Activated T-helper 1 cell treated with anti-CD3 and anti-CD28 coated beads, Interleukin-12 subunit alpha, Interleukin-12 subunit beta, Interleukin-2, Interleukin-4 antibody, amounts not matched to agents 30 ng/mL and 10 ng/mL and 1 ng/mL, durations not matched to agents 14 hours and 24 hours and 36 hours (primary cell): ENCODE data around the gene RAP2A. TPM values are rescaled to one million over a fixed set of nuclear protein-coding genes. Genes with fewer than 3 reads are reported as not detected.

Experiments
- DNase-seq: peaks from one replicate; pipeline ENCODE4 v3.0.0; 2021; ENCODE audit warnings: low spot score
- H3K27ac Mint-ChIP-seq: one replicate; pipeline ENCODE4 v1.8.0; 2021; ENCODE audit warnings: mild to moderate bottlenecking, mixed read lengths
- H3K27me3 Mint-ChIP-seq: one replicate; pipeline ENCODE4 v1.8.0; 2022; ENCODE audit warnings: mild to moderate bottlenecking, moderate library complexity, mixed read lengths; ENCODE audit not compliant: insufficient read depth
- H3K36me3 Mint-ChIP-seq: one replicate; pipeline ENCODE4 v1.8.0; 2021; ENCODE audit warnings: low read depth, mixed read lengths
- H3K4me1 Mint-ChIP-seq: one replicate; pipeline ENCODE4 v1.8.0; 2021; ENCODE audit warnings: low read depth, mixed read lengths
- H3K4me3 Mint-ChIP-seq: one replicate; pipeline ENCODE4 v1.8.0; 2021; ENCODE audit warnings: mild to moderate bottlenecking, moderate library complexity, mixed read lengths
- H3K9me3 Mint-ChIP-seq: one replicate; pipeline ENCODE4 v1.8.0; 2021; ENCODE audit warnings: mixed read lengths
- intact Hi-C: fragments of 100-400 bp; cut with micrococcal nuclease; formaldehyde crosslinking; loops from one replicate; pipeline ENCODE4 v1.15.1; 2024
- total RNA-seq: library from RNA; stranded (reverse); gene quantifications from 2 replicates; pipeline ENCODE4 v1.2.3, GENCODE V29; 2022

RAP2A gene
- total RNA-seq, 1 donor from 2014 or later = 22.1 TPM

DNA sequence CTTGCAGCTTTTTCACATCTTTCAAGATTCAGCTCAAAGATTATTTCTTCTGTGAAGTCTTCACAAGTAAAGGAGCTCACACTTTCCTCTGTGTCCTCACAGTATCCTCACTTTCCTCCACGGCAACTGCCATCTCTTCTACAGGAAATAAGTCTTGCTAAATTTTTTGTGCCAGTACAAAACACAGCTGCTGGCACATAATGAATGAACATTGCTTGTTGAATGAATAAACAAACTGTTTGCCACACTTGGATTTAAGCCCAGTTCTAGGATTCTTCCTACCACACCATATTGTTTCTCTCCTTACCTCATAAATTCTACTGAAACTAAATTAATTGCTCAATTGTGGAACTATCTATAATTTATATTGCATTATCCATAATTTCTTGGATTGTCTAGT is 59.5 kb downstream of the RAP2A start:
- H3K27me3 Mint-ChIP-seq = no peaks in the 10 kb centered on the region
- H3K4me3 Mint-ChIP-seq = no peak overlapping the region
- no peak for DNase-seq
- H3K27ac Mint-ChIP-seq = no peak overlapping the region
- no peaks in the 10 kb centered on the region for H3K36me3 Mint-ChIP-seq
- H3K9me3 Mint-ChIP-seq = peaks cover 6% of the 10 kb centered on the region
- intact Hi-C loops = loop anchor here (2.0 kb wide), 1 partner anchor 261 kb away; no protein-coding TSS in a partner anchor
- H3K4me1 Mint-ChIP-seq = no peaks in the 10 kb centered on the region

DNA sequence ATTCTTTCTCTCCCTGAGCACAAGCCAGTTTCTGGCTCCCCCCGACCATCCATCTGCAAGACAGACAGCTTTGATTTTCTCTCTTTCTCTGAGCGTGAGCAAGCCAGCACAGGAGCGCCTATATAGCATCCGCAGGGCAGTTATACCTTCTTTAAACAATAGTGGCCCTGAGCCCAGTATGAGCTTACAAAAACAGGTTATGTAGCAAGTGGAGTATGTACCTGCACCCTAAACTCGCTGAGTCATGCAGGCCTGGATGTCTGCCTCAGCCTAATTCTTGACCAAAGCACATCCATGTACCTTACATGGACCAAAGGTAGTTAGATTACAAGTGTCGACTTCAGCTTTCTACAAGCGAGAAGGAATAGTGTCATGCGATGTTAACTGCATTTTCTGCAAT is 61.7 kb downstream of the RAP2A start:
- Mint-ChIP-seq H3K4me1 (no peaks in the 10 kb centered on the region), H3K4me3 (no peak overlapping the region), H3K27ac (no peak overlapping the region), H3K27me3 (no peaks in the 10 kb centered on the region), H3K9me3 (peaks cover 6% of the 10 kb centered on the region), H3K36me3 (no peaks in the 10 kb centered on the region)
- DNase-seq = no peak
- intact Hi-C loops = no loop called here

GRCh38 chr13:97496511-97496910 is 62.5 kb downstream of the RAP2A start:
- intact Hi-C loops = no loop called here

DNA sequence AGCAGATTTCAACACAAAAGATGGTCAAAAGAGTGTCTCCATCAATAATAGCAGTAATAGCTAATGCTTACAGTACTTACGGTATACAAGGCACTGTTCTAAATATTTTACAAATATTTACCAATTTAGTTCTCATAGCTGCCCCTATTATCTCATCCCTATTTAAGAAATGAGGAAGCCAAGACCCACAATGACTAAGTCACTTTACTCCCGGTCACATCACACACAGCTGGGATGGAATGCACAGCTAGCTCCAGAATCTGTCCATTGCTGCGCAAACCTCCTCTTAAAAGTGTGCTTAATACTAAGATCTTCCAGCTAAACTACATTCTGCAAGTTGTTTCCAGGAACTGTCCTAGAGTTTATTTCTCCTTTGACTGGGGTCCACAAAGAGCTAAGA is 63.4 kb downstream of the RAP2A start:
- H3K4me1 Mint-ChIP-seq = no peaks in the 10 kb centered on the region
- H3K4me3 Mint-ChIP-seq = no peak overlapping the region
- DNase-seq = no peak
- intact Hi-C loops = no loop called here
- no peak overlapping the region for H3K27ac Mint-ChIP-seq
- no peaks in the 10 kb centered on the region for H3K36me3 Mint-ChIP-seq
- no peaks in the 10 kb centered on the region for H3K27me3 Mint-ChIP-seq
- H3K9me3 Mint-ChIP-seq = no peaks in the 10 kb centered on the region

More at GRCh38 chr13:97496511-97496910, 62.5 kb downstream of the RAP2A start:
- H3K36me3 Mint-ChIP-seq = no peaks in the 10 kb centered on the region
- H3K27me3 Mint-ChIP-seq = no peaks in the 10 kb centered on the region
- no peak overlapping the region for H3K4me3 Mint-ChIP-seq
- no peaks in the 10 kb centered on the region for H3K4me1 Mint-ChIP-seq
- no peaks in the 10 kb centered on the region for H3K9me3 Mint-ChIP-seq
- no peak overlapping the region for H3K27ac Mint-ChIP-seq
- DNase-seq = no peak

- no peak for DNase-seq
- Mint-ChIP-seq H3K27ac (no peak overlapping the region), H3K36me3 (no peaks in the 10 kb centered on the region), H3K4me1 (no peaks in the 10 kb centered on the region), H3K9me3 (no peaks in the 10 kb centered on the region), H3K27me3 (peaks cover 2% of the 10 kb centered on the region), H3K4me3 (no peak overlapping the region)
- intact Hi-C loops = no loop called here
Measured at GRCh38 chr13:97498419-97498818, 64.5 kb downstream of the RAP2A start.

DNA sequence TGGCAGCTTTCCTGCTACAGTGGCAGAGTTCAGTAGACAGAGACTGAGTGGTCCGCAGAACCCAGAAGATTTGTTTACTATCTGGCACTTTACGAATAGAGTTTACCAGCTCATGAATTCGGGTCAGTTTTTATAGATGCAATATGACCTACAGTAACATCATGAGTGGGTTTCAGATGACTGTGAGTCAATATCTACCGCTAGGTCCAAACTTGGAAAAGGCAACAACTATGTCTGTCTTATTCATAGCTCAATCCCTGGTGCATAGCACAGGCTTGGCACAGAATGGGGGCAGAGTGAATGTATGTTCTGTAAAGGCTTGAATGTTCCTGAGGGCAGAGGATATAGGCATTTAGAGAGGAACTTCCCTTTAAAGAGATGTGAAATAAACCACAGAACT is 65.2 kb downstream of the RAP2A start:
- no peak overlapping the region for H3K27ac Mint-ChIP-seq
- no peaks in the 10 kb centered on the region for H3K4me1 Mint-ChIP-seq
- H3K27me3 Mint-ChIP-seq = peaks cover 2% of the 10 kb centered on the region
- no peaks in the 10 kb centered on the region for H3K9me3 Mint-ChIP-seq
- DNase-seq = no peak
- H3K4me3 Mint-ChIP-seq = no peak overlapping the region
- intact Hi-C loops = no loop called here
- no peaks in the 10 kb centered on the region for H3K36me3 Mint-ChIP-seq

DNA sequence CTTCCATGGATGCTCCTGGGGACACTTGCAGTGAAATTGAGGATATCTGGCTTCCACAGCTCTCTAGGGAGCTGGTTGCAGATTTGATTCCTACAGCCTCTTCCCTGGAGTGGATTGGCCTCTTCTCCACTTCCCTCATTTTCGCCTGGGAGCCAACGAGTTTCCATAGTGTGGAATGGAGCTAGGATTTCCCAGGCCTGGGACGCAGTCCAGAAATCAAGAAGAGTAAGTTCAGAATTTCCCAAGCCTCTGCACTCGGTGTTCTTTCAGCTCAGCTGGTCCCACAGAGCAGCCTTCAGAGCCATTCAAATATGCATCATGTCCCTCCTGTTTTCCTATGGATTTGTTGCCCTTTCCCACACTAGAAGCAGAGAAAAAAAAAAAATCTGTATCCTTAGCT is 68.2 kb downstream of the RAP2A start:
- H3K27me3 Mint-ChIP-seq = peaks cover 5% of the 10 kb centered on the region
- H3K9me3 Mint-ChIP-seq = no peaks in the 10 kb centered on the region
- no peak overlapping the region for H3K27ac Mint-ChIP-seq
- no peaks in the 10 kb centered on the region for H3K4me1 Mint-ChIP-seq
- H3K36me3 Mint-ChIP-seq = no peaks in the 10 kb centered on the region
- intact Hi-C loops = no loop called here
- no peak for DNase-seq
- H3K4me3 Mint-ChIP-seq = no peak overlapping the region

DNA sequence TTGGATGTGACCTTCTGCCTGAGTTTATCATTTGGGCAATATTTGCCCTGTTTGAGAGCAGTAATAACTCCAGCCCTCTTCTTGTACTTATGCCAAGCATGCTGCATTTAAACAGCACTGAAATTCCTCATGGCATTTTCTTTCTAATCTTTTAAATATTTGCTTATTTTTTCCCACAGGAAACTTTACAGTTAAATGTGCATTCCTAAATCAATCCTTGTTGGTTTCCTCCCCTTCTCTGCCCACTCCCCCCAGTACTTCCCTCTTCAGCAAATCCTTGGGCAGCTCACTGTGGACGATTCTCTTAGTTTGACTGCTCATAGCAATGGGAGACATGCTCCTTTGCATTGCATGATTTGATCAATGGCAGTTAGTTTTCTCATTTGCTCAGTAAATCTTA is 68.7 kb downstream of the RAP2A start:
- H3K27me3 Mint-ChIP-seq = peaks cover 5% of the 10 kb centered on the region
- H3K9me3 Mint-ChIP-seq = no peaks in the 10 kb centered on the region
- no peaks in the 10 kb centered on the region for H3K4me1 Mint-ChIP-seq
- H3K27ac Mint-ChIP-seq = no peak overlapping the region
- DNase-seq = no peak
- no peaks in the 10 kb centered on the region for H3K36me3 Mint-ChIP-seq
- intact Hi-C loops = no loop called here
- no peak overlapping the region for H3K4me3 Mint-ChIP-seq

DNA sequence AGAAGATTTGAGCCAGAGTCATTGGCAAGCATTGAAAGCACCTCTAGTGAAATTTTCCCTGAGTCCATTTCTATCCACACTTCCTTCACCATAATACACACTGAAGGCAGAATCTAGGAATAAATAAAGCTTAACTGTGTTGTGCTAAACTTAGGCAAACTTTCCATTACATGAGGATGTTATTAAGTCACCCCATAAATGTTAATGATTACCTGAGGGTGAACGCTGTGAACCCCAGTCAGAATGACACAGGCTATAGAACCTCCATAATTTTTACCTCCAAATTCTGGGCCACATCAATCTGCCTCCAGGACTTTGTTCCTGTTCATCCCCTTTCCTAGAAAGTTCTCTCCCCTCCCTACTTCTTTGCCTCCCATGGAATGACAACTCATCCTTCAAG is 71.0 kb downstream of the RAP2A start:
- H3K4me3 Mint-ChIP-seq = no peak overlapping the region
- DNase-seq = no peak
- intact Hi-C loops = no loop called here
- H3K27me3 Mint-ChIP-seq = peaks cover 7% of the 10 kb centered on the region
- peaks cover 3% of the 10 kb centered on the region for H3K9me3 Mint-ChIP-seq
- H3K36me3 Mint-ChIP-seq = no peaks in the 10 kb centered on the region
- no peak overlapping the region for H3K27ac Mint-ChIP-seq
- H3K4me1 Mint-ChIP-seq = no peaks in the 10 kb centered on the region

GRCh38 chr13:97506511-97506910 is 72.5 kb downstream of the RAP2A start:
- intact Hi-C loops = no loop called here
- Mint-ChIP-seq H3K27ac (no peak overlapping the region), H3K9me3 (peaks cover 8% of the 10 kb centered on the region), H3K4me3 (no peak overlapping the region), H3K36me3 (no peaks in the 10 kb centered on the region), H3K4me1 (no peaks in the 10 kb centered on the region), H3K27me3 (peaks cover 7% of the 10 kb centered on the region)
- no peak for DNase-seq

DNA sequence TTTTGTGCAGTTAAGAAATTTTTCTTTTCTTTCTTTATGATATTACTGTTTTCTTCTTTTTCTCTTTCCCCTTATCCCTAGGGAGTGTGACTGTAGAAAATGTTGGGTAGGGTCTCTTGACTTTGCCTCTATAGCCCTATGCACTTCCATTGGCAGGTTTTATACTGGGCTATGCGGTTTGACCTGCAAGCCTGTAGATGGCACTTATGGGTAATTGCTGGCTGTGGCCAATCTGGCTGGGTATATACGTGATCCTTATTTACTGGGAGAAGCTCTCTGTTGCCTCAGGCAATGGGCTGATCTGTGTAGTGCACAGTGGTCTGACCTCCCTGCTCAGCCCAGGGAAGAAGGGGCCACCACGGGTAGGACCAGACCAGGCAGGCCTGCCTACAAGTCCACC is 78.8 kb downstream of the RAP2A start:
- no peak overlapping the region for H3K27ac Mint-ChIP-seq
- H3K9me3 Mint-ChIP-seq = peaks cover 15% of the 10 kb centered on the region
- H3K4me3 Mint-ChIP-seq = no peak overlapping the region
- H3K4me1 Mint-ChIP-seq = no peaks in the 10 kb centered on the region
- intact Hi-C loops = no loop called here
- H3K27me3 Mint-ChIP-seq = peaks cover 2% of the 10 kb centered on the region
- H3K36me3 Mint-ChIP-seq = no peaks in the 10 kb centered on the region
- DNase-seq = no peak

GRCh38 chr13:97515643-97516042 is 81.7 kb downstream of the RAP2A start:
- no peak overlapping the region for H3K4me3 Mint-ChIP-seq
- no peak overlapping the region for H3K27ac Mint-ChIP-seq
- intact Hi-C loops = no loop called here
- no peaks in the 10 kb centered on the region for H3K36me3 Mint-ChIP-seq
- H3K27me3 Mint-ChIP-seq = no peaks in the 10 kb centered on the region
- no peak for DNase-seq
- H3K9me3 Mint-ChIP-seq = peaks cover 8% of the 10 kb centered on the region
- no peaks in the 10 kb centered on the region for H3K4me1 Mint-ChIP-seq

- Mint-ChIP-seq H3K27me3 (peaks cover 1% of the 10 kb centered on the region), H3K27ac (no peak overlapping the region), H3K9me3 (no peaks in the 10 kb centered on the region), H3K4me1 (no peaks in the 10 kb centered on the region), H3K36me3 (no peaks in the 10 kb centered on the region), H3K4me3 (no peak overlapping the region)
- DNase-seq = no peak
- intact Hi-C loops = no loop called here
Measured at GRCh38 chr13:97517967-97518366, 84.0 kb downstream of the RAP2A start.
